K562 (cell line): ENCODE measurements around the gene ADAMTS10. TPM values are rescaled to one million over a fixed set of nuclear protein-coding genes. Genes with fewer than 3 reads are reported as not detected.
A peak's percentile ranks its signal among the peaks of the same experiment; 100 is the strongest.

Experiments
- ATAC-seq: fragments of 200-7000 bp; cut with Tn5 transposase; 3 replicates; pipeline ENCODE4 v1.9.1; 2020; ENCODE audit warnings: moderate library complexity
- BruUV-seq: library from RNA; stranded (reverse); fragments of 400-500 nt; replicated peaks from 2 replicates; lab custom pipeline; 2021; lab: Mats Ljungman, UMichigan
- CTCF ChIA-PET: fragments of 300-600 bp; formaldehyde crosslinking; extraction: SDS; loops from one replicate; lab custom pipeline; 2021; ENCODE audit warnings: low intra/inter-chr PET ratio; lab: Yijun Ruan, JAX
- POLR2A ChIA-PET: fragments of 300-600, 350-650 bp; sonication (Branson Sonifier 250); formaldehyde crosslinking; extraction: SDS; loops from one replicate; lab custom pipeline; 2021; ENCODE audit warnings: antibody characterized with exemption, inconsistent platforms; lab: Yijun Ruan, JAX
- DNase-seq, 4 experiments: peaks; one replicate each; pipeline versions ENCODE4 v3.0.0 to v3.0.0-alpha.2; 2011 to 2018; ENCODE audit warnings: low spot score in 3 of 4, mixed read lengths in 3 of 4; ENCODE audit errors: extremely low read depth in 1 of 4
- FAIRE-seq: peaks from 2 replicates; lab custom pipeline; 2011; peaks lifted over from hg19 to GRCh38; lab: Jason Lieb, UNC
- H2AFZ ChIP-seq: 2 replicates; pipeline ENCODE4 v1.6.0; 2011; ENCODE audit warnings: low read depth, low read length, control low read depth, inconsistent platforms
- H3K27ac ChIP-seq: fragments of 200-600 bp; 3 replicates; pipeline ENCODE4 v1.8.0; 2011; ENCODE audit warnings: low read depth, mild to moderate bottlenecking, control low read depth, inconsistent platforms, low read length, moderate library complexity, mixed read lengths; ENCODE audit errors: extremely low read depth
- H3K27me3 ChIP-seq, 2 experiments: fragments of 300-600 bp in 1 of 2; 2 replicates in 1 of 2; 3 replicates in 1 of 2; pipeline versions ENCODE4 v1.6.0 to v1.8.0; 2011; ENCODE audit warnings: inconsistent platforms in 2 of 2, low read length in 2 of 2, mild to moderate bottlenecking in 1 of 2, mixed read lengths in 1 of 2, moderate library complexity in 1 of 2; ENCODE audit not compliant: control insufficient read depth in 2 of 2, insufficient read depth in 2 of 2
- H3K36me3 ChIP-seq: fragments of 300-600 bp; 3 replicates; pipeline ENCODE4 v1.8.0; 2011; ENCODE audit warnings: mild to moderate bottlenecking, low read length, inconsistent platforms; ENCODE audit not compliant: control insufficient read depth, insufficient read depth
- H3K4me1 ChIP-seq, 2 experiments: fragments of 200-600 bp in 1 of 2; replicated peaks in 1 of 2; 2 replicates in 1 of 2; 3 replicates in 1 of 2; pipeline versions ENCODE4 v1.5.1 to v1.8.0; 2011; ENCODE audit warnings: inconsistent platforms in 2 of 2, low read length in 2 of 2, mild to moderate bottlenecking in 1 of 2, mixed read lengths in 1 of 2, moderate library complexity in 1 of 2; ENCODE audit not compliant: control insufficient read depth in 2 of 2, insufficient read depth in 2 of 2
- H3K4me2 ChIP-seq: 2 replicates; pipeline ENCODE4 v1.6.1; 2011; ENCODE audit warnings: low read length, control low read depth, inconsistent platforms, mixed read lengths; ENCODE audit not compliant: insufficient read depth
- H3K4me3 ChIP-seq: fragments of 200-600 bp; sonication (generic), shearing (Covaris generic); 2 replicates; pipeline ENCODE4 v1.5.1; 2016; ENCODE audit warnings: control low read depth, inconsistent platforms
- H3K79me2 ChIP-seq: fragments of 200-600 bp; 3 replicates; pipeline ENCODE4 v1.8.0; 2011; ENCODE audit warnings: low read length, inconsistent platforms; ENCODE audit not compliant: control insufficient read depth, insufficient read depth
- H3K9ac ChIP-seq, 2 experiments: 2 replicates each; pipeline versions ENCODE4 v1.6.0 to v1.6.1; 2011; ENCODE audit warnings: low read depth in 2 of 2, low read length in 2 of 2, control low read depth in 1 of 2, inconsistent platforms in 1 of 2, mild to moderate bottlenecking in 1 of 2, mixed read lengths in 1 of 2; ENCODE audit not compliant: insufficient read depth in 1 of 2
- H3K9me1 ChIP-seq: one replicate; pipeline ENCODE4 v1.6.0; 2011; ENCODE audit warnings: inconsistent platforms, mild to moderate bottlenecking, low read length, moderate library complexity; ENCODE audit not compliant: control insufficient read depth, insufficient read depth
- H3K9me3 ChIP-seq: replicated peaks from 2 replicates; pipeline ENCODE4 v1.5.1; 2011; ENCODE audit warnings: low read depth, low read length, inconsistent platforms; ENCODE audit not compliant: control insufficient read depth, insufficient read depth
- H4K20me1 ChIP-seq: replicated peaks from 2 replicates; pipeline ENCODE4 v1.6.1; 2011; ENCODE audit warnings: low read length, inconsistent platforms, mixed read lengths; ENCODE audit not compliant: control insufficient read depth, insufficient read depth
- CAMTA2 ChIP-seq: fragments of 250-450 bp; sonication (Bioruptor Pico); conservative IDR thresholded peaks from 2 replicates; pipeline ENCODE4 v1.5.1; 2022
- EHMT2 ChIP-seq: fragments of 450-650 bp; IDR thresholded peaks from 2 replicates; pipeline ENCODE4 v1.6.1; 2018; ENCODE audit warnings: antibody characterized with exemption
- EP300 ChIP-seq: IDR thresholded peaks from 2 replicates; pipeline ENCODE4 v1.6.1; 2012; ENCODE audit warnings: low read length, improper control_type of control experiment
- HIVEP1 ChIP-seq: fragments of 250-450 bp; sonication (Bioruptor Pico); IDR thresholded peaks from 2 replicates; pipeline ENCODE4 v1.4.0; 2020; ENCODE audit warnings: mild to moderate bottlenecking
- KAT7 ChIP-seq: sonication (generic); formaldehyde crosslinking; IDR thresholded peaks from 2 replicates; pipeline ENCODE4 v1.8.0; 2022; ENCODE audit warnings: missing genetic modification reagents, mild to moderate bottlenecking, borderline replicate concordance
- KDM1A ChIP-seq, 2 experiments: fragments of 450-650 bp; IDR thresholded peaks; 2 replicates each; pipeline ENCODE4 v1.6.1; 2016; ENCODE audit warnings: mild to moderate bottlenecking in 2 of 2
- NCOA2 ChIP-seq, 2 experiments: fragments of 450-650 bp; IDR thresholded peaks; 2 replicates each; pipeline ENCODE4 v1.6.1; 2018; ENCODE audit warnings: mild to moderate bottlenecking in 2 of 2, moderate library complexity in 1 of 2; ENCODE audit not compliant: partially characterized antibody in 2 of 2
- NFYB ChIP-seq: IDR thresholded peaks from 2 replicates; pipeline ENCODE4 v1.6.1; 2011; ENCODE audit warnings: mild to moderate bottlenecking, moderate library complexity; ENCODE audit not compliant: insufficient read length; ENCODE audit errors: extremely low read depth
- NR2C2 ChIP-seq, 2 experiments: fragments of 200-800 bp in 1 of 2; sonication (Bioruptor generic) in 1 of 2; sonication (generic) in 1 of 2; formaldehyde crosslinking in 1 of 2; IDR thresholded peaks; 2 replicates each; pipeline versions ENCODE4 v1.6.1 to v1.8.0; 2016 to 2022; ENCODE audit warnings: mild to moderate bottlenecking in 1 of 2, missing compliant biosample characterization in 1 of 2, missing genetic modification characterization in 1 of 2, missing genetic modification reagents in 1 of 2
- NR2F6 ChIP-seq: fragments of 450-650 bp; formaldehyde crosslinking; IDR thresholded peaks from 2 replicates; pipeline ENCODE4 v1.4.0; 2020; ENCODE audit warnings: mild to moderate bottlenecking
- PCBP2 ChIP-seq: fragments of 200-400 bp; formaldehyde crosslinking; IDR thresholded peaks from 2 replicates; pipeline ENCODE4 v1.6.1; 2018; ENCODE audit warnings: low read length, low read depth, mild to moderate bottlenecking, moderate library complexity; ENCODE audit not compliant: poor library complexity, severe bottlenecking
- RNF2 ChIP-seq: sonication (generic); IDR thresholded peaks from 2 replicates; pipeline ENCODE4 v1.6.1; 2016
- SPI1 ChIP-seq: IDR thresholded peaks from 2 replicates; pipeline ENCODE4 v1.6.1; 2011; ENCODE audit warnings: low read depth, low read length, control low read depth, borderline replicate concordance
- TAF9B ChIP-seq: fragments of 450-650 bp; IDR thresholded peaks from 2 replicates; pipeline ENCODE4 v1.6.1; 2018; ENCODE audit warnings: mild to moderate bottlenecking; ENCODE audit not compliant: partially characterized antibody
- ZBTB7A ChIP-seq: IDR thresholded peaks from 2 replicates; pipeline ENCODE4 v1.6.1; 2011; ENCODE audit warnings: low read depth, mild to moderate bottlenecking, low read length, moderate library complexity, borderline replicate concordance; ENCODE audit not compliant: control insufficient read depth
- WGBS: fragments of 100-300 bp; shearing (Covaris generic); methylation state at CpG from one replicate; pipeline ENCODE4 v1.1.6; 2016; ENCODE audit warnings: low coverage, mixed read lengths; ENCODE audit not compliant: insufficient coverage; ENCODE audit errors: missing lambda C conversion rate; 5-methylcytosine and 5-hydroxymethylcytosine counted together
- in situ Hi-C: fragments of 300-500 bp; cut with MboI; formaldehyde crosslinking; loops from 4 replicates; pipeline ENCODE4 v1.15.0; 2018; ENCODE audit warnings: inconsistent platforms, mixed read lengths
- intact Hi-C: fragments of 100-400 bp; cut with micrococcal nuclease; formaldehyde crosslinking; loops from 2 replicates; pipeline ENCODE4 v1.14.2; 2022
- polyA plus RNA-seq, 8 experiments: library from polyadenylated mRNA; depleted of rRNA in 4 of 8; stranded (reverse) in 5 of 8; unstranded in 3 of 8; fragments of >200 nt; fragmentation: Nextera tagmentation in 2 of 8; fragmentation: Illumina TruSeq in 1 of 8; extraction: Ambion mirVana in 2 of 8; extraction: Trizol in 1 of 8; gene quantifications; 2 replicates each; pipeline versions ENCODE4 v1.2.1 to v1.2.3, GENCODE V29; 2011 to 2014; ENCODE audit warnings: inconsistent platforms in 1 of 8, missing spikeins in 1 of 8
- total RNA-seq, 7 experiments: library from RNA; depleted of rRNA in 6 of 7; stranded (reverse); fragments of >200 nt in 6 of 7; fragmentation: Illumina TruSeq in 2 of 7; extraction: Trizol in 2 of 7; gene quantifications; 2 replicates each; pipeline versions ENCODE4 v1.2.1 to v1.2.3, GENCODE V29; 2011 to 2021; ENCODE audit warnings: low replicate concordance in 1 of 7
- TF ChIP-seq, protein P1 (sequence below): sonication (generic); formaldehyde crosslinking; IDR thresholded peaks from 2 replicates; pipeline ENCODE4 v1.8.0; 2022; ENCODE audit warnings: mild to moderate bottlenecking, missing genetic modification reagents
- TF ChIP-seq, protein P2 (sequence below), 2 experiments: IDR thresholded peaks in 1 of 2; conservative IDR thresholded peaks in 1 of 2; 2 replicates each; pipeline ENCODE4 v1.6.1; 2016; ENCODE audit warnings: low read depth in 2 of 2, mild to moderate bottlenecking in 1 of 2, missing compliant biosample characterization in 1 of 2, missing genetic modification characterization in 1 of 2, moderate library complexity in 1 of 2

Gene ADAMTS10
- total and polyA plus RNA-seq, 9 of the 15 experiments (the other 6 are each of a cell fraction or from before 2014, with no cell fraction given) = 0.33 to 1.8 (median 0.57) TPM; not detected in 4

DNA sequence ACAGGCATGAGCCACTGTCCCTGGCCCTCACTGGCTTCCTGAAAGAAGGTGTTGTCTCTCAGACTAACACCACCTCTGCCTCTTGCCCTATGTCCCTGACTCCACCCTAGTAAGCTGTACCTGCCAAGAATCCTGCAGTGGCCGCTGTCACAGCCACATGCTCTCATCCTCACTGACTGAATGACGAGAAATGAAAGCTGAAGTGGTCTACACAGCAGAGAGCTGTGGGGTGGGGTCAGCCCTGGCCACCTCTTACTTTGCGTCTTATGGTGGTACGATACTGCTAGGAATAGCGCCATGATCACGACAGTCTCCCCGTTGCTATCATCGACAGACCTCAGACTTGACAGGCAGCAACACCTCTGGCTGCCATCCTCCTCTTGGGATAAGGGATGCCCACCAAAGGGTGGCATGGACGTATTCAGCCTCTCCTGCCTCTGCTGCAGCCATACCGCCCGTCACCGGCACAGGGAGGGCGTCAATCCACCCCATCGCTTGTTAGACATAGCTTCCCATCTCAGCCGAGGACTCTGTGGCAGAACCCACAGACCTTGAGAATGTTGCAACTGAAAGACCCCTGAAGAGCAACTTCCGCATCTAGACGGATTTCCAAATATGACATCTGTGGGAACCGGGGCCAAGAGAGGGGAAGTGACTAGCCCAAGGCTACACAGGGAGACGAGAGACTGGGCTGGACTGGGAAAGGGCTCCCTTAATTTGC lies 34.1 kb downstream of the ADAMTS10 start:
- 35% methylated on average over 18 of the region's 19 CpGs for WGBS
- no peak for DNase-seq
- Histone ChIP-seq H3K4me1 (peaks cover 15 to 37% of the 10 kb centered on the region in 2 experiments), H3K27ac (no peak overlapping the region), H3K36me3 (no peaks in the 10 kb centered on the region), H3K27me3 (peaks cover 0 to 17% of the 10 kb centered on the region in 2 experiments; a peak in 2 of 5 replicates), H4K20me1 (no peaks in the 10 kb centered on the region), H2AFZ (no peak overlapping the region), H3K9ac (peak overlapping the region in 1 of 2 experiments; percentile 55; a peak in 1 of 4 replicates), H3K79me2 (no peaks in the 10 kb centered on the region), H3K9me3 (no peaks in the 10 kb centered on the region), H3K4me2 (peak overlapping the region; percentile 40; the same call in 1 of the 2 replicates), H3K9me1 (no peaks in the 10 kb centered on the region), H3K4me3 (no peak overlapping the region; the same call in 1 of the 2 replicates)
- no peak for FAIRE-seq
- BruUV-seq = no TSS peak
- intact Hi-C loops (loop anchor here (5.0 to 10.0 kb wide), 2 partner anchors 162 to 224 kb away; partner anchors contain the start of gene MARCHF2), in situ Hi-C loops (no loop called here)
- ATAC-seq = no peak
- CTCF ChIA-PET = no interaction called here
- POLR2A ChIA-PET = interaction anchor here (0.7 to 1.5 kb wide), 5 partner anchors 10 to 62 kb away, joined by 3 to 5 read pairs (median 3); partner anchors contain the start of gene ZNF414
- TF ChIP-seq ZBTB7A (no peak), KDM1A (IDR thresholded peaks at IDR 0.05) (no peak), EP300 (no peak), RNF2 (no peak), EHMT2 (no peak), SPI1 (peak; percentile 50; the same call in 1 of the 2 replicates), HIVEP1 (CRISPR knock-in tag) (no peak), NCOA2 (IDR thresholded peaks at IDR 0.05; ENCODE audit: partially characterized antibody in 2 of 2) (no peak), CAMTA2 (no peak), TAF9B (no peak), NR2F6 (CRISPR knock-in tag) (no peak), KAT7 (CRISPR knock-in tag) (no peak), NR2C2 (CRISPR knock-in tag; IDR thresholded peaks at IDR 0.05) (no peak), NR2C2 (tag; IDR thresholded peaks at IDR 0.05) (no peak), PCBP2 (no peak), NFYB (no peak)
- TF ChIP-seq, protein P1, sequence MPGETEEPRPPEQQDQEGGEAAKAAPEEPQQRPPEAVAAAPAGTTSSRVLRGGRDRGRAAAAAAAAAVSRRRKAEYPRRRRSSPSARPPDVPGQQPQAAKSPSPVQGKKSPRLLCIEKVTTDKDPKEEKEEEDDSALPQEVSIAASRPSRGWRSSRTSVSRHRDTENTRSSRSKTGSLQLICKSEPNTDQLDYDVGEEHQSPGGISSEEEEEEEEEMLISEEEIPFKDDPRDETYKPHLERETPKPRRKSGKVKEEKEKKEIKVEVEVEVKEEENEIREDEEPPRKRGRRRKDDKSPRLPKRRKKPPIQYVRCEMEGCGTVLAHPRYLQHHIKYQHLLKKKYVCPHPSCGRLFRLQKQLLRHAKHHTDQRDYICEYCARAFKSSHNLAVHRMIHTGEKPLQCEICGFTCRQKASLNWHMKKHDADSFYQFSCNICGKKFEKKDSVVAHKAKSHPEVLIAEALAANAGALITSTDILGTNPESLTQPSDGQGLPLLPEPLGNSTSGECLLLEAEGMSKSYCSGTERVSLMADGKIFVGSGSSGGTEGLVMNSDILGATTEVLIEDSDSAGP (CRISPR knock-in tag) = 0 out of 2 replicates have a peak, but pooled peaks have one; percentile 23
- TF ChIP-seq, protein P2, sequence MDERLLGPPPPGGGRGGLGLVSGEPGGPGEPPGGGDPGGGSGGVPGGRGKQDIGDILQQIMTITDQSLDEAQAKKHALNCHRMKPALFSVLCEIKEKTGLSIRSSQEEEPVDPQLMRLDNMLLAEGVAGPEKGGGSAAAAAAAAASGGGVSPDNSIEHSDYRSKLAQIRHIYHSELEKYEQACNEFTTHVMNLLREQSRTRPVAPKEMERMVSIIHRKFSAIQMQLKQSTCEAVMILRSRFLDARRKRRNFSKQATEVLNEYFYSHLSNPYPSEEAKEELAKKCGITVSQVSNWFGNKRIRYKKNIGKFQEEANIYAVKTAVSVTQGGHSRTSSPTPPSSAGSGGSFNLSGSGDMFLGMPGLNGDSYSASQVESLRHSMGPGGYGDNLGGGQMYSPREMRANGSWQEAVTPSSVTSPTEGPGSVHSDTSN (CRISPR knock-in tag; IDR thresholded peaks at IDR 0.05; ENCODE audit: low read depth) = no peak
- TF ChIP-seq, protein P2 (tag; conservative IDR thresholded peaks at IDR 0.05; ENCODE audit: low read depth) = no peak
